Endothelial cell of umbilical vein (primary cell): ENCODE measurements around the gene BABAM2. TPM values are rescaled to one million over a fixed set of nuclear protein-coding genes. Genes with fewer than 3 reads are reported as not detected.

Experiments
- BruUV-seq: library from RNA; stranded (reverse); fragments of 400-500 nt; replicated peaks from 2 replicates; lab custom pipeline; 2021; lab: Mats Ljungman, UMichigan
- CTCF ChIA-PET: fragments of 300-600, 350-600 bp; sonication (Branson Sonifier 250); formaldehyde crosslinking; loops from one replicate; lab custom pipeline; 2021; ENCODE audit warnings: antibody characterized with exemption, inconsistent platforms; lab: Charles Lee
- POLR2A ChIA-PET: fragments of 300-600, 350-600 bp; sonication (Branson Sonifier 250); formaldehyde crosslinking; loops from one replicate; lab custom pipeline; 2021; ENCODE audit warnings: antibody characterized with exemption, inconsistent platforms; lab: Charles Lee
- DNase-seq: peaks from one replicate; pipeline ENCODE4 v3.0.0-alpha.2; 2011; ENCODE audit warnings: low read depth, low spot score
- FAIRE-seq: peaks from 2 replicates; lab custom pipeline; 2011; peaks lifted over from hg19 to GRCh38; lab: Jason Lieb, UNC
- H2AFZ ChIP-seq: 2 replicates; pipeline ENCODE4 v1.6.0; 2012; ENCODE audit warnings: low read depth, low read length, control low read depth, inconsistent platforms
- H3K27ac ChIP-seq: 2 replicates; pipeline ENCODE4 v1.5.1; 2011; ENCODE audit warnings: low read depth, mild to moderate bottlenecking, control low read depth, low read length, moderate library complexity; ENCODE audit not compliant: insufficient read depth
- H3K27me3 ChIP-seq, 2 experiments: 2 replicates each; pipeline versions ENCODE4 v1.6.0 to v1.6.1; 2011; ENCODE audit warnings: low read length in 2 of 2, mixed read lengths in 1 of 2; ENCODE audit not compliant: control insufficient read depth in 2 of 2, insufficient read depth in 2 of 2
- H3K36me3 ChIP-seq, 2 experiments: 2 replicates in 1 of 2; 3 replicates in 1 of 2; pipeline ENCODE4 v1.5.1; 2011; ENCODE audit warnings: low read length in 2 of 2, mild to moderate bottlenecking in 1 of 2, moderate library complexity in 1 of 2; ENCODE audit not compliant: control insufficient read depth in 2 of 2, insufficient read depth in 2 of 2; ENCODE audit errors: extremely low read depth in 1 of 2
- H3K4me1 ChIP-seq: 3 replicates; pipeline ENCODE4 v1.5.1; 2011; ENCODE audit warnings: mild to moderate bottlenecking, low read length; ENCODE audit not compliant: control insufficient read depth, insufficient read depth; ENCODE audit errors: extremely low read depth
- H3K4me2 ChIP-seq: 2 replicates; pipeline ENCODE4 v1.6.1; 2011; ENCODE audit warnings: low read length, control low read depth, mixed read lengths; ENCODE audit not compliant: insufficient read depth
- H3K4me3 ChIP-seq, 3 experiments: fragments of 200-600 bp in 1 of 3; sonication (generic), shearing (Covaris generic) in 1 of 3; replicated peaks in 1 of 3; 2 replicates each; pipeline ENCODE4 v1.5.1; 2011 to 2016; ENCODE audit warnings: control low read depth in 3 of 3, low read length in 3 of 3, mild to moderate bottlenecking in 2 of 3, inconsistent platforms in 1 of 3, low read depth in 1 of 3, moderate library complexity in 1 of 3; ENCODE audit not compliant: insufficient read depth in 1 of 3
- H3K79me2 ChIP-seq: 2 replicates; pipeline ENCODE4 v1.6.0; 2012; ENCODE audit warnings: low read length, inconsistent platforms; ENCODE audit not compliant: control insufficient read depth, insufficient read depth
- H3K9ac ChIP-seq: replicated peaks from 2 replicates; pipeline ENCODE3; 2011; ENCODE audit warnings: low read length, control low read depth; ENCODE audit not compliant: insufficient read depth; ENCODE audit errors: extremely low read depth
- H3K9me1 ChIP-seq: replicated peaks from 3 replicates; pipeline ENCODE4 v1.6.0; 2011; ENCODE audit warnings: mild to moderate bottlenecking, low read length; ENCODE audit not compliant: control insufficient read depth, insufficient read depth; ENCODE audit errors: extremely low read depth
- H3K9me3 ChIP-seq: replicated peaks from 2 replicates; pipeline ENCODE4 v1.5.1; 2012; ENCODE audit warnings: low read length, inconsistent platforms; ENCODE audit not compliant: control insufficient read depth, insufficient read depth
- H4K20me1 ChIP-seq: replicated peaks from 2 replicates; pipeline ENCODE3; 2011; ENCODE audit warnings: mild to moderate bottlenecking, low read length; ENCODE audit not compliant: control insufficient read depth, insufficient read depth; ENCODE audit errors: extremely low read depth
- EZH2 ChIP-seq: IDR thresholded peaks from 2 replicates; pipeline ENCODE4 v1.6.1; 2012; ENCODE audit warnings: borderline replicate concordance, low read depth, mild to moderate bottlenecking, moderate library complexity, low read length, inconsistent platforms; ENCODE audit not compliant: severe bottlenecking
- FOS ChIP-seq: IDR thresholded peaks from 2 replicates; pipeline ENCODE4 v1.6.1; 2011; ENCODE audit warnings: mild to moderate bottlenecking, low read length, moderate library complexity, borderline replicate concordance; ENCODE audit not compliant: insufficient read depth
- GATA2 ChIP-seq: IDR thresholded peaks from 2 replicates; pipeline ENCODE4 v1.7.0; 2011; ENCODE audit warnings: low read depth, mild to moderate bottlenecking, moderate library complexity, mixed read lengths, low read length; ENCODE audit not compliant: insufficient read length, insufficient read depth
- JUN ChIP-seq: IDR thresholded peaks from 2 replicates; pipeline ENCODE4 v1.6.1; 2011; ENCODE audit warnings: borderline replicate concordance, low read depth; ENCODE audit not compliant: insufficient read length, insufficient read depth
- MYC ChIP-seq: IDR thresholded peaks from one replicate; pipeline ENCODE4 v1.6.1; 2011; ENCODE audit warnings: mild to moderate bottlenecking, low read depth, low read length
- POLR2A ChIP-seq: IDR thresholded peaks from 2 replicates; pipeline ENCODE4 v1.6.1; 2012; ENCODE audit warnings: low read depth, mild to moderate bottlenecking, control low read depth, low read length
- POLR2AphosphoS5 ChIP-seq: IDR thresholded peaks from 2 replicates; pipeline ENCODE4 v1.6.1; 2012; ENCODE audit warnings: low read depth, mild to moderate bottlenecking, control low read depth, low read length, moderate library complexity; ENCODE audit not compliant: insufficient read depth
- dilution Hi-C: fragments of 300-500 bp; cut with MboI; formaldehyde crosslinking; loops from one replicate; pipeline ENCODE4 v1.15.0; 2019; ENCODE audit warnings: low sequenced_read_pairs; ENCODE audit not compliant: extremely low pct_ligation_motif_present
- intact Hi-C: fragments of 100-400 bp; cut with micrococcal nuclease; formaldehyde crosslinking; loops from one replicate; pipeline ENCODE4 v1.10.0; 2022
- polyA plus RNA-seq, 4 experiments: library from polyadenylated mRNA; depleted of rRNA in 3 of 4; stranded (reverse) in 3 of 4; unstranded in 1 of 4; fragments of >200 nt; gene quantifications; 2 replicates each; pipeline versions ENCODE4 v1.2.1 to v1.2.3, GENCODE V29; 2011 to 2012; ENCODE audit warnings: missing spikeins in 1 of 4
- total RNA-seq: library from RNA; stranded (reverse); gene quantifications from 2 replicates; pipeline ENCODE4 v1.2.3, GENCODE V29; 2021
- TF ChIP-seq, protein P1 (sequence below), 2 donors: IDR thresholded peaks; 1 replicate in 1 of 2; 2 replicates in 1 of 2; pipeline ENCODE4 v1.5.1; 2011; ENCODE audit warnings: low read length in 2 of 2, mild to moderate bottlenecking in 2 of 2, moderate library complexity in 2 of 2, control low read depth in 1 of 2, inconsistent platforms in 1 of 2, low read depth in 1 of 2; ENCODE audit not compliant: insufficient read depth in 1 of 2; ENCODE audit errors: extremely low read depth in 1 of 2
- TF ChIP-seq, protein P2 (sequence below): IDR thresholded peaks from 2 replicates; pipeline ENCODE4 v1.6.1; 2011; ENCODE audit not compliant: insufficient read depth, insufficient read length

BABAM2 gene
- total and polyA plus RNA-seq, 2 donors (not counting 3 experiments of a cell fraction or from before 2014, with no cell fraction given), result 19.9 to 27.6 TPM

DNA sequence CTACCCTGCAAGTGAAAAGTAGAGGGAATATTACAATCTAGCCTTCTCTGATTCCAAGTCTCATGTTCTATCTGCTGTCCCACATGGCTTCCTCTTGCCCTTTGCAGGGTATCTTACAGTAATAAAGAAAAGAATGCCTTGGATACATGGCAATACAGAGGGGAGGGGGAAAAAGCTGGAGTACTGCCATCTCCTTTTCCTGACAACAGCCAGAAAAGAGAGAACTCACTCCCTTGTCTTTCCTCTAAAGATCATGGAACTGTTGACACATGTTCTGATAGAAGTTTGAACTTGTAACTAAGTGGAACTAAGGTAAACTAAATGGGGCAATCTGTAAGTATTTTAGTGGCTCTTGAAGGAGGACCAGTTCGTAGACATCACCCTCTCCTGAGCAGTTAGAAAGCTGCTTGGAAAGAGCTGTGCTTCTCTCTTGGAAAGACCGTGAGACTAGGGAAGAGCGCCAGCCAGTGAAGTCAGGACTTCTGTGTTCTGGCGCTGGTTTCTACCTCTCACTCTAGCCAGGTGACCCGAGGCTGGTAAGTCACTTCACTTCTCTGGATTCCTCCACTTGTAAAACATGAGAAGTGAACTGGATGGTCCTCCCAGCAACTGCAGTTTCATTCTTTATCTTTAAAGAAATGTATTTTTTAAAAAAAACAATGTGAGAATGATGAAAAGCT lies 259.8 kb downstream of the BABAM2 start:
- intact Hi-C loops (loop anchor here (10.0 kb wide), 2 partner anchors 304 to 1246 kb away; no protein-coding TSS in a partner anchor), dilution Hi-C loops (no loop called here)
- Histone ChIP-seq H3K4me2 (no peak overlapping the region), H3K4me1 (no peaks in the 10 kb centered on the region), H3K9me1 (no peaks in the 10 kb centered on the region), H3K9me3 (no peaks in the 10 kb centered on the region), H3K27ac (no peak overlapping the region), H4K20me1 (no peaks in the 10 kb centered on the region), H3K79me2 (no peaks in the 10 kb centered on the region), H3K27me3 (no peaks in the 10 kb centered on the region), H3K36me3 (no peaks in the 10 kb centered on the region), H2AFZ (no peak overlapping the region), H3K4me3 (no peak overlapping the region), H3K9ac (no peak overlapping the region)
- TF ChIP-seq EZH2 (no peak), FOS (no peak), GATA2 (no peak), POLR2A (no peak), POLR2AphosphoS5 (no peak), JUN (no peak), MYC (no peak)
- TF ChIP-seq, protein P1, sequence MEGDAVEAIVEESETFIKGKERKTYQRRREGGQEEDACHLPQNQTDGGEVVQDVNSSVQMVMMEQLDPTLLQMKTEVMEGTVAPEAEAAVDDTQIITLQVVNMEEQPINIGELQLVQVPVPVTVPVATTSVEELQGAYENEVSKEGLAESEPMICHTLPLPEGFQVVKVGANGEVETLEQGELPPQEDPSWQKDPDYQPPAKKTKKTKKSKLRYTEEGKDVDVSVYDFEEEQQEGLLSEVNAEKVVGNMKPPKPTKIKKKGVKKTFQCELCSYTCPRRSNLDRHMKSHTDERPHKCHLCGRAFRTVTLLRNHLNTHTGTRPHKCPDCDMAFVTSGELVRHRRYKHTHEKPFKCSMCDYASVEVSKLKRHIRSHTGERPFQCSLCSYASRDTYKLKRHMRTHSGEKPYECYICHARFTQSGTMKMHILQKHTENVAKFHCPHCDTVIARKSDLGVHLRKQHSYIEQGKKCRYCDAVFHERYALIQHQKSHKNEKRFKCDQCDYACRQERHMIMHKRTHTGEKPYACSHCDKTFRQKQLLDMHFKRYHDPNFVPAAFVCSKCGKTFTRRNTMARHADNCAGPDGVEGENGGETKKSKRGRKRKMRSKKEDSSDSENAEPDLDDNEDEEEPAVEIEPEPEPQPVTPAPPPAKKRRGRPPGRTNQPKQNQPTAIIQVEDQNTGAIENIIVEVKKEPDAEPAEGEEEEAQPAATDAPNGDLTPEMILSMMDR (IDR thresholded peaks at IDR 0.05; ENCODE audit: extremely low read depth in 1 of 2, insufficient read depth in 1 of 2, low read depth in 1 of 2, low read length in 2 of 2), result no peak
- TF ChIP-seq, protein P2, sequence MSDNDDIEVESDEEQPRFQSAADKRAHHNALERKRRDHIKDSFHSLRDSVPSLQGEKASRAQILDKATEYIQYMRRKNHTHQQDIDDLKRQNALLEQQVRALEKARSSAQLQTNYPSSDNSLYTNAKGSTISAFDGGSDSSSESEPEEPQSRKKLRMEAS, result no peak
- DNase-seq, result peak; percentile 92
- CTCF ChIA-PET, result interaction anchor here (1.2 to 2.0 kb wide), 3 partner anchors 12 to 69 kb away, joined by 3 to 7 read pairs (median 5); no protein-coding TSS in a partner anchor
- FAIRE-seq, result no peak
- POLR2A ChIA-PET, result no interaction called here
- BruUV-seq, result no TSS peak
